ENCODE measurements around the gene POC1B. TPM values are rescaled to one million over a fixed set of nuclear protein-coding genes. Genes with fewer than 3 reads are reported as not detected.

Gene POC1B
- polyA plus RNA-seq, 4 donors, result 14.1 to 20.7 (median 16.3) TPM

GRCh38 chr12:89528434-89528833 lies 2.6 kb upstream of the POC1B start:
- no peaks in the 10 kb centered on the region for H3K36me3 ChIP-seq (ENCODE audit: control insufficient read depth in 3 of 3, insufficient read depth in 2 of 3, low read depth in 1 of 3, low read length in 3 of 3)
- no peak for FAIRE-seq
- 72 to 84% (median 83%) methylated on average over 4 of the region's 4 CpGs for WGBS, 3 donors

GRCh38 chr12:89525305-89525823 lies 483 bp downstream of the POC1B start:
- H3K36me3 ChIP-seq (ENCODE audit: control insufficient read depth in 3 of 3, insufficient read depth in 2 of 3, low read depth in 1 of 3, low read length in 3 of 3), result peaks cover 0 to 4% (median 2%) of the 10 kb centered on the region in 3 donors
- H3K4me1 ChIP-seq (ENCODE audit: control insufficient read depth in 3 of 3, insufficient read depth in 2 of 3, low read depth in 1 of 3, low read length in 2 of 3), result peaks cover 0 to 15% (median 5%) of the 10 kb centered on the region in 3 donors
- no peaks in the 10 kb centered on the region for H3K27me3 ChIP-seq (ENCODE audit: control insufficient read depth in 3 of 3, insufficient read depth in 3 of 3, low read length in 3 of 3)
- H3K9me3 ChIP-seq (ENCODE audit: control insufficient read depth in 2 of 2, insufficient read depth in 1 of 2, low read depth in 1 of 2, low read length in 1 of 2), result no peaks in the 10 kb centered on the region
- FAIRE-seq (no peak), DNase-seq (peak; percentile 57 to 83)
- 0 to 1% (median 0%) methylated on average over 37 to 53 of the region's 53 CpGs for WGBS, 3 donors
- peak overlapping the region; percentile 75 to 95 (median 90) for H3K4me3 ChIP-seq (ENCODE audit: low read depth in 1 of 3, low read length in 3 of 3)
- H3K27ac ChIP-seq (ENCODE audit: low read depth in 1 of 3, low read length in 2 of 3), result peak overlapping the region; percentile 84 to 89 (median 84)

More at GRCh38 chr12:89528434-89528833, 2.6 kb upstream of the POC1B start:
- H3K27me3 ChIP-seq (ENCODE audit: control insufficient read depth in 3 of 3, insufficient read depth in 3 of 3, low read length in 3 of 3), result no peaks in the 10 kb centered on the region
- H3K4me3 ChIP-seq (ENCODE audit: low read depth in 1 of 3, low read length in 3 of 3), result no peak overlapping the region
- DNase-seq, result no peak
- no peaks in the 10 kb centered on the region for H3K9me3 ChIP-seq (ENCODE audit: control insufficient read depth in 2 of 2, insufficient read depth in 1 of 2, low read depth in 1 of 2, low read length in 1 of 2)
- no peak overlapping the region for H3K27ac ChIP-seq (ENCODE audit: low read depth in 1 of 3, low read length in 2 of 3)
- peaks cover 0 to 7% (median 0%) of the 10 kb centered on the region in 3 donors for H3K4me1 ChIP-seq (ENCODE audit: control insufficient read depth in 3 of 3, insufficient read depth in 2 of 3, low read depth in 1 of 3, low read length in 2 of 3)

GRCh38 chr12:89524541-89525304 lies 1.1 kb downstream of the POC1B start, which contains the start of gene GALNT4:
GALNT4 (minus strand) TSS chr12:89524796; CDS start chr12:89524549, 247 bp downstream.
- FAIRE-seq (no peak), DNase-seq (peak; percentile 93 to 95)
- no peaks in the 10 kb centered on the region for H3K27me3 ChIP-seq (ENCODE audit: control insufficient read depth in 3 of 3, insufficient read depth in 3 of 3, low read length in 3 of 3)
- peaks cover 0 to 15% (median 5%) of the 10 kb centered on the region in 3 donors for H3K4me1 ChIP-seq (ENCODE audit: control insufficient read depth in 3 of 3, insufficient read depth in 2 of 3, low read depth in 1 of 3, low read length in 2 of 3)
- no peaks in the 10 kb centered on the region for H3K9me3 ChIP-seq (ENCODE audit: control insufficient read depth in 2 of 2, insufficient read depth in 1 of 2, low read depth in 1 of 2, low read length in 1 of 2)
- H3K4me3 ChIP-seq (ENCODE audit: low read depth in 1 of 3, low read length in 3 of 3), result peak within 1 kb of the TSS; percentile 75 to 95 (median 90)
- H3K27ac ChIP-seq (ENCODE audit: low read depth in 1 of 3, low read length in 2 of 3), result peak within 1 kb of the TSS; percentile 84 to 89 (median 84)
- peaks cover 0 to 4% (median 2%) of the 10 kb centered on the region in 3 donors for H3K36me3 ChIP-seq (ENCODE audit: control insufficient read depth in 3 of 3, insufficient read depth in 2 of 3, low read depth in 1 of 3, low read length in 3 of 3)
- 0 to 1% (median 0%) methylated on average over 40 to 43 of the region's 43 CpGs for WGBS, 3 donors

GRCh38 chr12:89523843-89524540 lies 1.9 kb downstream of the POC1B start:
- peak; percentile 48 to 54 for DNase-seq
- Histone ChIP-seq H3K27ac (ENCODE audit: low read depth in 1 of 3, low read length in 2 of 3) (peak overlapping the region; percentile 84 to 89 (median 84)), H3K36me3 (ENCODE audit: control insufficient read depth in 3 of 3, insufficient read depth in 2 of 3, low read depth in 1 of 3, low read length in 3 of 3) (peaks cover 0 to 4% (median 2%) of the 10 kb centered on the region in 3 donors), H3K27me3 (ENCODE audit: control insufficient read depth in 3 of 3, insufficient read depth in 3 of 3, low read length in 3 of 3) (no peaks in the 10 kb centered on the region), H3K4me1 (ENCODE audit: control insufficient read depth in 3 of 3, insufficient read depth in 2 of 3, low read depth in 1 of 3, low read length in 2 of 3) (peaks cover 0 to 15% (median 5%) of the 10 kb centered on the region in 3 donors), H3K9me3 (ENCODE audit: control insufficient read depth in 2 of 2, insufficient read depth in 1 of 2, low read depth in 1 of 2, low read length in 1 of 2) (no peaks in the 10 kb centered on the region), H3K4me3 (ENCODE audit: low read depth in 1 of 3, low read length in 3 of 3) (peak overlapping the region; percentile 75 to 95 (median 90))
- no peak for FAIRE-seq
- 9 to 21% (median 17%) methylated on average over 21 of the region's 21 CpGs for WGBS, 3 donors

GRCh38 chr12:89523393-89523792 lies 2.5 kb downstream of the POC1B start:
- no peaks in the 10 kb centered on the region for H3K9me3 ChIP-seq (ENCODE audit: control insufficient read depth in 2 of 2, insufficient read depth in 1 of 2, low read depth in 1 of 2, low read length in 1 of 2)
- FAIRE-seq, result no peak
- H3K27me3 ChIP-seq (ENCODE audit: control insufficient read depth in 3 of 3, insufficient read depth in 3 of 3, low read length in 3 of 3), result no peaks in the 10 kb centered on the region
- 19 to 56% (median 43%) methylated on average over 8 of the region's 8 CpGs for WGBS, 3 donors
- peaks cover 0 to 6% (median 2%) of the 10 kb centered on the region in 3 donors for H3K36me3 ChIP-seq (ENCODE audit: control insufficient read depth in 3 of 3, insufficient read depth in 2 of 3, low read depth in 1 of 3, low read length in 3 of 3)
- peak overlapping the region; percentile 75 to 95 (median 90) for H3K4me3 ChIP-seq (ENCODE audit: low read depth in 1 of 3, low read length in 3 of 3)
- H3K4me1 ChIP-seq (ENCODE audit: control insufficient read depth in 3 of 3, insufficient read depth in 2 of 3, low read depth in 1 of 3, low read length in 2 of 3), result peaks cover 0 to 15% (median 5%) of the 10 kb centered on the region in 3 donors
- H3K27ac ChIP-seq (ENCODE audit: low read depth in 1 of 3, low read length in 2 of 3), result peak overlapping the region in 2 of 3 donors; percentile 84 to 89
- DNase-seq, result peak; percentile 44 to 54

GRCh38 chr12:89521364-89522223 lies 4.3 kb downstream of the POC1B start:
- Histone ChIP-seq H3K4me3 (ENCODE audit: low read depth in 1 of 3, low read length in 3 of 3) (peak overlapping the region in 2 of 3 donors; percentile 75 to 90), H3K27ac (ENCODE audit: low read depth in 1 of 3, low read length in 2 of 3) (peak overlapping the region in 2 of 3 donors; percentile 11 to 89), H3K36me3 (ENCODE audit: control insufficient read depth in 3 of 3, insufficient read depth in 2 of 3, low read depth in 1 of 3, low read length in 3 of 3) (peaks cover 0 to 6% (median 2%) of the 10 kb centered on the region in 3 donors), H3K27me3 (ENCODE audit: control insufficient read depth in 3 of 3, insufficient read depth in 3 of 3, low read length in 3 of 3) (no peaks in the 10 kb centered on the region), H3K4me1 (ENCODE audit: control insufficient read depth in 3 of 3, insufficient read depth in 2 of 3, low read depth in 1 of 3, low read length in 2 of 3) (peaks cover 0 to 15% (median 5%) of the 10 kb centered on the region in 3 donors), H3K9me3 (ENCODE audit: control insufficient read depth in 2 of 2, insufficient read depth in 1 of 2, low read depth in 1 of 2, low read length in 1 of 2) (no peaks in the 10 kb centered on the region)
- DNase-seq, result peak; percentile 52 to 56
- FAIRE-seq, result no peak
- 11 to 42% (median 30%) methylated on average over 7 of the region's 7 CpGs for WGBS, 3 donors

GRCh38 chr12:89517720-89518119 lies 8.1 kb downstream of the POC1B start:
- Histone ChIP-seq H3K4me1 (ENCODE audit: control insufficient read depth in 3 of 3, insufficient read depth in 2 of 3, low read depth in 1 of 3, low read length in 2 of 3) (peaks cover 2 to 6% (median 5%) of the 10 kb centered on the region in 3 donors), H3K27me3 (ENCODE audit: control insufficient read depth in 3 of 3, insufficient read depth in 3 of 3, low read length in 3 of 3) (no peaks in the 10 kb centered on the region), H3K4me3 (ENCODE audit: low read depth in 1 of 3, low read length in 3 of 3) (no peak overlapping the region), H3K36me3 (ENCODE audit: control insufficient read depth in 3 of 3, insufficient read depth in 2 of 3, low read depth in 1 of 3, low read length in 3 of 3) (peaks cover 0 to 2% (median 0%) of the 10 kb centered on the region in 3 donors), H3K27ac (ENCODE audit: low read depth in 1 of 3, low read length in 2 of 3) (no peak overlapping the region), H3K9me3 (ENCODE audit: control insufficient read depth in 2 of 2, insufficient read depth in 1 of 2, low read depth in 1 of 2, low read length in 1 of 2) (no peaks in the 10 kb centered on the region)
- WGBS, 3 donors, result 56 to 66% (median 58%) methylated on average over 3 of the region's 3 CpGs
- FAIRE-seq, result no peak
- no peak for DNase-seq

Data from small intestine (tissue), 7 donors.